ENCODE results near the gene LIMS1.

GRCh38 chr2:108615480-108616090 is 81.3 kb downstream of the LIMS1 start:
- TF ChIP-seq POLR2AphosphoS5 (IDR thresholded peaks at IDR 0.05), result no peak
- TF ChIP-seq, protein P1, sequence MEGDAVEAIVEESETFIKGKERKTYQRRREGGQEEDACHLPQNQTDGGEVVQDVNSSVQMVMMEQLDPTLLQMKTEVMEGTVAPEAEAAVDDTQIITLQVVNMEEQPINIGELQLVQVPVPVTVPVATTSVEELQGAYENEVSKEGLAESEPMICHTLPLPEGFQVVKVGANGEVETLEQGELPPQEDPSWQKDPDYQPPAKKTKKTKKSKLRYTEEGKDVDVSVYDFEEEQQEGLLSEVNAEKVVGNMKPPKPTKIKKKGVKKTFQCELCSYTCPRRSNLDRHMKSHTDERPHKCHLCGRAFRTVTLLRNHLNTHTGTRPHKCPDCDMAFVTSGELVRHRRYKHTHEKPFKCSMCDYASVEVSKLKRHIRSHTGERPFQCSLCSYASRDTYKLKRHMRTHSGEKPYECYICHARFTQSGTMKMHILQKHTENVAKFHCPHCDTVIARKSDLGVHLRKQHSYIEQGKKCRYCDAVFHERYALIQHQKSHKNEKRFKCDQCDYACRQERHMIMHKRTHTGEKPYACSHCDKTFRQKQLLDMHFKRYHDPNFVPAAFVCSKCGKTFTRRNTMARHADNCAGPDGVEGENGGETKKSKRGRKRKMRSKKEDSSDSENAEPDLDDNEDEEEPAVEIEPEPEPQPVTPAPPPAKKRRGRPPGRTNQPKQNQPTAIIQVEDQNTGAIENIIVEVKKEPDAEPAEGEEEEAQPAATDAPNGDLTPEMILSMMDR (IDR thresholded peaks at IDR 0.05 in 8 of 11, conservative IDR thresholded peaks at IDR 0.05 in 3 of 11), result no peak
